Activated T-helper 1 cell treated with anti-CD3 and anti-CD28 coated beads, Interleukin-2, amount 50 U/mL, for 16 hours (primary cell): ENCODE data around the gene EIPR1.

Experiments used
- DNase-seq, 2 donors: peaks; one replicate each; pipeline ENCODE4 v3.0.0-alpha.2; 2020; ENCODE audit warnings: low read depth in 1 of 2, low spot score in 1 of 2

The EIPR1 gene

GRCh38 chr2:3180082-3180908 lies 197.3 kb downstream of the EIPR1 start:
- no peak for DNase-seq

DNA sequence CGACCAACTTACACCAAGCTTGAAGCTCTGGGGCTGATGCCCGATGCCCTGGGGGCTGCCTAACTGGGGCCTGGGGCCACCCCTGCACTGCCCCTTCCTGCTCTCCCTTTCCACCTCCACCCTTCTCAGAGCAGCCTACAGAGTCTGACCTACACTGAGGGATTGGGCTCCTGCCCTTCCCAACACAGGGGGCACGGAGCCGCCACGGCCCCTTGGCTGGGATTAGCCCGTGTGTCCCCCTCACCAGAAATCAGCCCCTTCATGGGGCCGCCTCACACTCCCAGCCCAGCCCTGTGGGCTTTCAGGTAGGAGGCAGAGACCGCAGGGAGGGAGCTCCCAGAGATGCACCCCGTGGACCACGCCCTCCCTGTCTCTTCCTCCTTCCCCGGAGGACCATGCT lies 198.0 kb downstream of the EIPR1 start:
- DNase-seq = no peak

- no peak for DNase-seq
Measured at GRCh38 chr2:3179208-3179607, 198.4 kb downstream of the EIPR1 start.

- DNase-seq = no peak
Measured at GRCh38 chr2:3178578-3179031, 199.0 kb downstream of the EIPR1 start.

DNA sequence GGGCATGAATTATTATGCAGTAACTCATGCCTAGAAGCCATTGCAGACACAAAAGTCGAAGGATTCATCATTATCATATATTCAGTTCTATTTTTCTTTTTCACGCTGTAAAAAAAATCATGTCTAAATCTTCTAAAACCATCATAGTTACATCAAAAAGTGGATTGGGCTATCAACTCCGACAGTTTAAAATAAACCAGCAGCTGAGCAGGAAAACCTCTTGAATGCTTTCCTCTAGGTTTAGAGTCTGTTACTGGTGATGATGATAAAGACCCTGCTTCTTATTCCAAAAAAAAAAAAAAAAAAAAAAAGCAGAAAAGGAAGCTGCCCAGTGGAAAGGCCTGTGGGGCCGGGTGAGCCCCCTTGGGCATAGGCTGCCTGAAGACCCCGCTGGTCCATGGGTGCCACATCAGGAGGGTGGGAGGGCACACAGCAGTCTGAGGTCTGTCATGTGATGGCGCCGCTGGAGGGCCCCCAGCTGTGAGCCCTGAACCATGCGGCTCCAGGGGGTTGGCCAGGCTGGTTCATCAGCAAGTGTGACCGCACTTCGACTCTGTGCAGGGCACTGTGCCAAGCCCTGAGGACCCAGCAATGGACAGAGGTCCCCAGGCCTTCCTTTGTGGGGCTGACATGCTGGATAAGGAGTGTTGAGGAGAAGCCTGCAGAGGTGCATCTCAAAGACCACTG lies 199.6 kb downstream of the EIPR1 start:
- DNase-seq = no peak

DNA sequence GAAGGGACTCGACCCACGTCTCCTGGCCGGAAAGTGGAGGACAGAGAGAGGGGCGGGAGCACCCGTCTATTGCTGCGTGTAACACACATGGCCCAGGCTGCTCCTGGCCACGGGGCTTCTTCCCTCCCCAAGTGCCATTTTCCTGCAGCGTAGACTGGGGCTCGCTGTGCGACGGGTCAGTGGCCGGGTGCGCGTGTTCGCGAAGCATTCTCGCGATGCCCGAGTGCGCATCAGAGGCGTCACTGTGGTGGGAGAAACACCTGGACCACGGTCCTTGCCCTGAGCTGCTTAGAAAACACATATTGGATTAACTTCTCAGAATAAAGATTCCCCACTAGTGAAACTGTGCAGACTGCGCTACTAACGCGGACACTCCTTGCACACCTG lies 200.8 kb downstream of the EIPR1 start:
- DNase-seq = no peak

- no peak for DNase-seq
Measured at GRCh38 chr2:3176071-3176868, 201.3 kb downstream of the EIPR1 start.

GRCh38 chr2:3175568-3175955 lies 202.1 kb downstream of the EIPR1 start:
- DNase-seq = no peak

- DNase-seq = no peak
Measured at GRCh38 chr2:3174626-3175567, 202.7 kb downstream of the EIPR1 start.

GRCh38 chr2:3173031-3173430 lies 204.6 kb downstream of the EIPR1 start:
- DNase-seq = no peak

DNA sequence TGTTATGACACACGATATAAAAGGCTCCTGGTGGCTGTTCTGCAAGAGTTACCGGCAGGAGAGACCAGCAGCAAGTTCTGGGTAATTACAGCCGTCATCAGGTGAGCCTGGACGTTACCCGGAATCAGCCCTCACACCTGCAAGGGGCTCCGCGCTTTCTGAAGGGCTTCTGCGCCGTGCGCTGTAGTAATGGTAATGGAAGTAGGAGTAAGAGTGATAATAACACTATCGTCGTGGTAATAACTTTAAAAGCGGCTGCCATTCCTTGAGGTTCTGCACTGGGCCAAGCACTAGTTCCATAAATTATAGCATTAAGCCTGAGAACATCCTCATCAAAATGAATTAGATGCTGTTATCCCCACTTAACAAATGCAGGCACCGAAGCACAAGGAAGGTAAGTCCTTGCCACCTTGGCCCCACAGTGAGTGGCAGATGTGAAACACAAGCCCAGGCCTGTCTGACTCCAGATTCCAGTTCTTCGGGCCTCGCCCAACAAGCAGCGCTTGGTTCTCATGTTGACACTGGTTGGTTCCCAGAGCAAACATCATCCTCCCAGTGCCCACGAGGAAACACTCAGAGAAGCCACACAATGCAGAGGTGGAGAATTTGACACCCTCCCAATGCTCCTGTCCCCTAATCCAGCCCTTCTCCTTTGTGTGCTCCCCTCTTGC lies 205.2 kb downstream of the EIPR1 start:
- no peak for DNase-seq

DNA sequence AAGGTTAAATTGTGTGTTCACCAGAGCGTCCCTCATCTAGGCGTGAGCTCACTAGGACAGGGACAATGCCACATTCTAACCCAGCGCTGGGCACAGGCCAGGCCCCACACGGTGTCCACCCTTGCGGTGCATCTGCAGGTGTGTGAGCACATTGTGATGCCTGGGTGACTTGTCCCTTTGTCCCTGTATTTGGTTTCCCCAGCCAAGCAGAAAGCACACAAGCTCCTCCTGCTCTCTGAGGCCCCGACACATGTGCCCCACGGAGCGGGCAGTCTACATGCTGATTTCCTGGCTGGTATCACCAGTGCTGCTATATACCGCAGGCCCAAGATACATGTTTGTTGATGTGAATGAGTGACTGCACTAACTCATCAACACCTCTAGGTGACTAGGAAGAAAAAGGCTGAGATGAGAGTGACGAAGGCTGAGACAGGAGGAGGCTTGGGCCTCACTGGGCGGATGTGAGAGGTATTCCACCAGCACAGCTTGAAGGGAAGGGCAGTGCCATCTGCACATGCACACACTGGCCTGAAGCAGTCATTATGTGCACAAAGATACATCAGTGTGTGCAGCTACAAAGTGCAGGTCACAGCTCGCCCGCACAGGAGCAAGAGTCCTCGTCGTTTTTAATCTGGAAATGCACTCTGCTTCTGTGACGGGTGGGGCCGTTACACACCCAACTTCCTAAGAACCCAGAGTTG lies 205.9 kb downstream of the EIPR1 start:
- no peak for DNase-seq

DNA sequence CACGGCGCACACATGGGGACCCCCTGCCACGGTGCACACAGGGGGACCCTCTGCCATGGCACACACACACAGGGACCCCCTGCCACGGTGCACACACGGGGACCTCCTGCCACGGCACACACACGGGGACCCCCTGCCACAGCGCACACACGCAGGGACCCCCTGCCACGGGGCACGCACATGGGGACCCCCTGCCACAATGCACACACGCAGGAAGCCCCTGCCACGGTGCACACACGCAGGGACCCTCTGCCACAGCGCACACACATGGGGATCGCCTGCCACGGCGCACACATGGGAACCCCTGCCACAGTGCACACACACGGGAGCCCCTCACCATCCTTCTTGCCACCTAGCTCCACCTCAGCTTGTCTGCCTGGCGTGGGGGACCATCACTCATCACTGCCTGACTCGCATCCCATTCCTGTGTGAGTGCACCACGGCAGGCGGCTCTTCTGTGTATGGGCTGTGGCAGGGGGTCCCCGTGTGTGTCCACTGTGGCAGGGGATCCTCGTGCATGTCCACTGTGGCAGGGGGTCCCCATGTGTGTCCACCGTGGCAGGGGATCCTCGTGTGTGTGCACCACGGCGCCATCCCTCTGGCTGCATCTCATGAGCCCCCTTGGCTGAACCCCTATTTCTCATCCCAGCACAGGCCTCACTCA lies 206.7 kb downstream of the EIPR1 start:
- no peak for DNase-seq

- no peak for DNase-seq
Measured at GRCh38 chr2:3169106-3169870, 208.3 kb downstream of the EIPR1 start.

DNA sequence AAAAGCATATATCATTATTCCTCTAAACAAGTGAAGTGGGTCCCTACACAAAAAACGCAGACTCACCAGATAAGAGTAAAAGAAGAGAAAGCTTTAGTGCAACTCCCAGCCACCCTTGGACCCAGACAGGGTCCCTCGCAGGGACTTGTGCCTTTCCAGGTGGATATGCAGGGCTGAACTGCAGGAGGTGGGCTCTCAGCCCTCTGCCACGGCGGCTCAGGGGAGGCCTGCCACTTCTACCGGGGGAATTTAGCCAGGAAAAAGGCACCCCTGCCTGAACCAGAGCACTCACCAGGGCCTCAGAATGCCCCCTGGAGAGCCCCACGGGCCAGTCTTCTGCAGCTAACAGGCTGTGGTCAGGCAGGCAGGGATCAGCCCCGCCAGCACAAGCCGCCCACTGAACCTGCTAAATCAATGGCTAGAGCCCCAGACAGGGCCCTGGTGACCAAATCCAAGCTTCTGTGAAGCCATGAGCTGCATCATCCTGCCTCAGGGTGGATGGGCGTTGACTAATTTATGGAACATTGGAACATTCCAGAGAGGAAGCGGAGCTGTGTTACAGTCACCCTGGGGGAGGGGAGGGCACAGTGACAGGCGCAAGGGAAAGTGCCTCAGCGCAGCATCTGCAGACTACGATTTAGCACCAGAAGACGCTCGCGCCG lies 209.3 kb downstream of the EIPR1 start:
- DNase-seq = no peak

DNA sequence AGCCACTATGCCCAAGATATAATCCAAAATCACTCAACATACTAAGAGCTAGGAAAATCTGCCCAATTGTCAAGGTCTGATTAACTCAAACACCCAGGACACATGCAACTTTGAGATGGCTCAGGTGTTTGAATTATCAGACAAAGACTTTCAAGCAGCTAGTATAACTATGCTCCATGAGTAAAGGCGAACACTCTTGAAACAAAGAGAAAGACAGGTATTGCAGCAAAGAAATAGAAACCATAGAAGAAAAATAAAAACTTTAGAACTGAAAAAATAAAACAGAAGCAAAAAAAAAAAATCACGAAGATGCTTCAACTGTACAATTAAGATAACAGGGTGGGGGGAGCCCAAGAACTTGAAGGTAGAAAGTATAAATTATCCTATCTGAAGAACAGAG lies 214.2 kb downstream of the EIPR1 start:
- no peak for DNase-seq

DNA sequence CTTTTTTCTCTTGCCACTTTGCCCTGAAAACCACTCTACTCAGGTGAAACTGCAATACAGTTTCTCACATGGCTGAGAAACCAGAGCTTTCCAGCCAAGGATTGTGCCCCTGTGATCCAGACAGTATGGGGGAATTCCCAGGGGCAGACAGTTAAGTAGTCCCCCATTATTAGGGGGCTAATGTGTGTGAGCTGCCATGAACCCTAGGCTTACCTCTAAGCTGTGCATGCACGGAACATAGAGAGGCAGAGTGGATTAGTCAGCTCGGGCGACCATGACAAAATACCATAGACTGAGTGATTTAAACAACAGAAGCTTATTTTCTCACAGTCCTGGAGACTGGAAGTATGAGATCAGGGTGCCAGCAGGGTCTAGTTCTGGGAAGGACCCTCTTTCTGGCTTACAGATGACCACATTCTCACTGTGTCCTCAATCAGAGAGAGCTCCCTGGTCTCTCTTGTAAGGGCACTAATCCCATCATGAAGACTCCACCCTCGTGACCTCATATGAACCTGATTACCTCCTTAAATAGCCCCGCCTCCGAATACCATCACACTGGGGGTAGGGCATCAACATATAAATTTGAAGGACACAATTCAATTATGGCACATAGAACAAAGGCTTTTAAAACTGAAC lies 215.1 kb downstream of the EIPR1 start:
- no peak for DNase-seq
